ENCODE results near the gene SEMA3C. TPM values are rescaled to one million over a fixed set of nuclear protein-coding genes. Genes with fewer than 3 reads are reported as not detected.

SEMA3C gene
- total and polyA plus RNA-seq, 8 donors: 0.28 to 11.3 (median 1.0) TPM

DNA sequence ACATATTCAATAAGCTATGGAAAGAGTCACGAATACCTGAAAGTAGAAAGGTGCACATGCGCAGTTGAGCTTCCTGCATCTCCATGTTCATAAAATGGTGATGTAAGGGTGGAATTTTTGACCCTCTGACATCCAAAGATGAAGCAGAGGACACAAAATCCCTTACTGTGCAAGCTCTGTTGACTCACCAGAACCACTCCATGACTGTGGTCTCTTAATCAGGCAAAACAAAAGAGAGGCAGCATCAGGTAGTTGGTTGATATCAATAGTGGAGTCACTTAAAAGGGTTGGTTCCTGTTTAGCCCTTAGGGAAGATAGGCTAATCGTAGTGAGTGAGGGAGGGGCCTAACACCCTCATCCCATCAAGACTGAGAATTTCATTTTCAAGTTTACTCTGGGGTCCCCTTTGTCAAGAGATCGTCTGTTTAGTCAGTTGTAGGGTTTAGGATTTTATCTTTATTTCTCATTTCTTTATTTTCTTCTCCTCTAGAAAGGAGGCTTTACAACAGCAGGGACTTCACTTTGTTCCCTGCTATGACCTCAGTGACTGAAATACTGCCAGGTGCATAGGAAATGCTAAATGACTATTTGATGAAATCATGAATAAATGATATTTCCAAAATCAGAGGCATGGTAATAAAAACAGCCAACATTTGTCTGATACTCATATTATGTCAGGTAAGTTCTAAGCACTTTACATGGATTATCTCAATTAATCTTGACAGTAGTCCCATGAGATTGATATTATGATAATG lies 182.3 kb downstream of the SEMA3C start:
- intact Hi-C loops (cut with DNase I): no loop called here
- ATAC-seq (no peak), DNase-seq (no peak), FAIRE-seq (no peak)
- H3K9me3 ChIP-seq: no peaks in the 10 kb centered on the region
- H3K36me3 ChIP-seq: no peaks in the 10 kb centered on the region
- H3K4me1 ChIP-seq: no peaks in the 10 kb centered on the region
- H3K27ac ChIP-seq: no peak overlapping the region
- WGBS, 2 donors: 73 to 84% methylated on average over 4 of the region's 4 CpGs
- TF ChIP-seq, protein P1, sequence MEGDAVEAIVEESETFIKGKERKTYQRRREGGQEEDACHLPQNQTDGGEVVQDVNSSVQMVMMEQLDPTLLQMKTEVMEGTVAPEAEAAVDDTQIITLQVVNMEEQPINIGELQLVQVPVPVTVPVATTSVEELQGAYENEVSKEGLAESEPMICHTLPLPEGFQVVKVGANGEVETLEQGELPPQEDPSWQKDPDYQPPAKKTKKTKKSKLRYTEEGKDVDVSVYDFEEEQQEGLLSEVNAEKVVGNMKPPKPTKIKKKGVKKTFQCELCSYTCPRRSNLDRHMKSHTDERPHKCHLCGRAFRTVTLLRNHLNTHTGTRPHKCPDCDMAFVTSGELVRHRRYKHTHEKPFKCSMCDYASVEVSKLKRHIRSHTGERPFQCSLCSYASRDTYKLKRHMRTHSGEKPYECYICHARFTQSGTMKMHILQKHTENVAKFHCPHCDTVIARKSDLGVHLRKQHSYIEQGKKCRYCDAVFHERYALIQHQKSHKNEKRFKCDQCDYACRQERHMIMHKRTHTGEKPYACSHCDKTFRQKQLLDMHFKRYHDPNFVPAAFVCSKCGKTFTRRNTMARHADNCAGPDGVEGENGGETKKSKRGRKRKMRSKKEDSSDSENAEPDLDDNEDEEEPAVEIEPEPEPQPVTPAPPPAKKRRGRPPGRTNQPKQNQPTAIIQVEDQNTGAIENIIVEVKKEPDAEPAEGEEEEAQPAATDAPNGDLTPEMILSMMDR (IDR thresholded peaks at IDR 0.05): no peak
- no peak overlapping the region for H3K4me3 ChIP-seq
- H3K27me3 ChIP-seq: no peaks in the 10 kb centered on the region

GRCh38 chr7:80735330-80735729 lies 183.5 kb downstream of the SEMA3C start:
- Histone ChIP-seq H3K36me3 (no peaks in the 10 kb centered on the region), H3K27ac (no peak overlapping the region), H3K4me1 (no peaks in the 10 kb centered on the region), H3K27me3 (no peaks in the 10 kb centered on the region), H3K4me3 (no peak overlapping the region), H3K9me3 (no peaks in the 10 kb centered on the region)
- DNase-seq (no peak), FAIRE-seq (no peak), ATAC-seq (no peak)
- TF ChIP-seq, protein P1 (IDR thresholded peaks at IDR 0.05): no peak
- WGBS, 2 donors: 85 to 91% methylated on average over 12 of the region's 12 CpGs
- intact Hi-C loops (cut with DNase I): no loop called here

DNA sequence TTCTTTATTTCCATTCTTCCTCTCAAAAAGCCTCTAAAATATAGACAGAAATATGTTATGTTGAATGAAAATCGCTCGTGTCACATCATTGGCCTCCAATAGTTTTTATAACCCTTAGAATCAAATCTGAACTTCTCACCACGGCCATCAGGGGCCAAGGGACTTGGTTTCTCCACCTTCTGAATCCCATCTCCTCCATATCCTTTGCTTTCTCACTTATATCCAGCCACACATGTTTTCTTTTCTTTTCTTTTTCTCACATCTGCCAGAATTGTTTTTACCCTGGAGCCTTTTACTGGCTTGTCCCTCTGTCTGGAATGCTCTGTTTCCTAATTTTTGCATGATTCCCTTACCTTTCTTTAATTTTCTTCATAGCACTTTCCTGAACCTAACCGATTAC lies 184.8 kb downstream of the SEMA3C start:
- H3K27me3 ChIP-seq: no peaks in the 10 kb centered on the region
- no peak for ATAC-seq
- H3K9me3 ChIP-seq: no peaks in the 10 kb centered on the region
- H3K36me3 ChIP-seq: no peaks in the 10 kb centered on the region
- no peak for FAIRE-seq
- no peak overlapping the region for H3K27ac ChIP-seq
- intact Hi-C loops (cut with DNase I): no loop called here
- TF ChIP-seq, protein P1 (IDR thresholded peaks at IDR 0.05): no peak
- H3K4me3 ChIP-seq: no peak overlapping the region
- no peaks in the 10 kb centered on the region for H3K4me1 ChIP-seq
- no peak for DNase-seq
- 76 to 84% methylated on average over 4 of the region's 4 CpGs for WGBS, 2 donors

- intact Hi-C loops (cut with DNase I): no loop called here
These were observed 185.4 kb downstream of the SEMA3C start for GRCh38 chr7:80733333-80733915.

More at GRCh38 chr7:80733333-80733915, 185.4 kb downstream of the SEMA3C start:
- Histone ChIP-seq H3K4me3 (no peak overlapping the region), H3K9me3 (no peaks in the 10 kb centered on the region), H3K27me3 (no peaks in the 10 kb centered on the region), H3K4me1 (no peaks in the 10 kb centered on the region), H3K27ac (no peak overlapping the region), H3K36me3 (no peaks in the 10 kb centered on the region)
- WGBS, 2 donors: 42 to 47% methylated on average over 3 of the region's 3 CpGs
- FAIRE-seq (no peak), DNase-seq (no peak), ATAC-seq (no peak)
- TF ChIP-seq, protein P1 (IDR thresholded peaks at IDR 0.05): no peak

Measured in pancreas (tissue), 10 donors.